GM18951 (cell line): ENCODE data around the gene SLC1A7.

Source experiments
- POLR2A ChIP-seq: IDR thresholded peaks from 4 replicates; pipeline ENCODE4 v1.6.1; 2011; ENCODE audit warnings: mild to moderate bottlenecking; ENCODE audit not compliant: insufficient read length, insufficient read depth; ENCODE audit errors: extremely low read depth
- in situ Hi-C: fragments of 300-500 bp; cut with MboI; formaldehyde crosslinking; loops from one replicate; pipeline ENCODE4 v1.12.0; 2022; ENCODE audit warnings: low sequenced_read_pairs, mixed read lengths, inconsistent platforms; ENCODE audit not compliant: unreplicated experiment

The SLC1A7 gene

GRCh38 chr1:53134042-53134485 lies 8.4 kb downstream of the SLC1A7 start:
- in situ Hi-C loops: no loop called here
- TF ChIP-seq POLR2A: no peak

DNA sequence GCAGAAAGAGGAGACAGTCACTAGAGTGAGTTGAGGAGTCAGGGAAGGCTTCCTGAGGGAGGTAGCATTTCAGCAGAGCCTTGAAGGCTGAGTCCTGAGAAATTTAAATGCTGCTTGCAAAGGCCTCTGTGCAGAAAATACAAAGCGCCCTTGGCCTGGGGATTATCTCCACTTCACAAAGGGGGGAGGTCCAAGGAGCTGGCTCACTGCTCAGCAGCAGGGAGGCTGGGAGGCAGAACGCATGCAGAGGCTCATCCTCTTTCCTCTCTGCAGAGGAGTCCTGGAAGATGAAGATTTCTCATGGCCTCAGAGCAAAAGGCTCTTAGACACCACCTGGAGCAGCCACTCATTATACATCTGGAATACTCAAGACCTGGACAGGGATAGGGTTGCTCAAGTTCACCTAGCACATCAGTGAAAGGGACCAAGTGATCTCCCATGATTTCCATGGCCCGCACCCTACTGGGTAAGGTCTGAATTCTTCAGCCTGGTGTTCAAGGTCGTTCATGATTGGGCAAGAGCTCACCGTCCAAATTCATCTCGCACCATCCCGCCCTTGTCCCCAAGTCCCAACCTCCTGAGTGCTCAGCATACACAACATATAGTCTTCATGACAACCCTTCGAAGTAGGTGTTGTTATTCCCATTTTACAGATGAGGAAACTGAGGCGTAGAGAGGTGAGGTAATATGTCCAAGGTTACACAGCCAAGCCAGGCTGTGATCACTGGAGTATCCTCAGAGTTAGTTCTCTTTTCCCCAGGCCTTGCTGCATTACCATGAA lies 9.0 kb downstream of the SLC1A7 start:
- in situ Hi-C loops: no loop called here
- no peak for TF ChIP-seq POLR2A

DNA sequence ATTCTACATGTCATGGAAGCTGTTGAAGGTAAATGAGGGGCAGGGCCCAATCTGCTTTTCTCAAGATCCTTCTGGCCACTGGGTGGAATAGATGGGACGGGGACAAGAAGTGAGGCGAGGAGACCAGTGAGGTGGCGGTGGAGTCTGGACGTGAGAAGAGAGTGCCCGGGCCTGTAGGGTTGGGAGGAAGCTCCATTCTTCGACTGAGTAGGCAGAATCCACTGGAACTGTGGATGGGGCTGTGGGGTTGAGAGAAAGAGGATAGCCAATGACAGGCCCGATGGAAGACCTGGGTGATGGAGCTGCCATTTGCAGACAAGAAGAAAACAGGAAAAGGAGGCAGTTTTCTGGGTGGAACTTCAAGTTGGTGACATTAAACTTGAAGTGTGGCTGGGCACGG lies 10.3 kb downstream of the SLC1A7 start:
- TF ChIP-seq POLR2A: no peak
- in situ Hi-C loops: no loop called here

- no peak for TF ChIP-seq POLR2A
- in situ Hi-C loops: no loop called here
Measured at GRCh38 chr1:53131590-53131938, 10.9 kb downstream of the SLC1A7 start.

DNA sequence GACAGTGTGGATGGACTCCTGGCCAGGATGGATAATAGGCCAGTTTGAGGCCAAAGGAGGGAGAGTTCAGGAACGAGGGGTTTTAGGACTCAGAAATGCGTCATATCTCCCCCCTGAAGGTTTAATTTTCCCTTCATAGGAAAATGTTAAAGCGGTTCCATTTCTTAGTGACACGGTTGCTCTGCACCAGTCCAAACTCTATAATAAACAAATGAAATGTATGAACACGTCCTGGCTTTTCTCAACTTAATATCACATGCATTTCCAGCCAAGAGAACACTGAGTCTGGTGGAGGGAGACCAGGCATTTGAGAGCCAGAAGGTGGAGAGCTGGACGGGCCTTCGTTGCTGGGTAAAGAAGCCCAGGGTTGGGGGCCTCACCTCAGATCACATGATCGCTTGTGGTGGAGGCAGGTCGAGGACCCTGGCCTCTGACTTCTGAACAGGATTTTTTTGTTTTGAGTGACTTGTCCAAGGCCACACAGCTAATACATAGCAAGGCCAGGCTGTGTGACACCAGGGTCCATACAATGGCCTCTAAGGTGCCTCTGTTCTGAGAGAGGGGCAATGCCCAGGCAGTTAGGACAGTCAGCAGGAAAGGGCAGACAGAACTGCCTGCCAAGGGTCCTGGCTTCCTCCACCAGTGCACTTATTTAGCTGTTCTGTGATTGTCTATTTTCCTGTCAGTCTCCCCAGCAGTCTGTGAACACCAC lies 11.4 kb downstream of the SLC1A7 start:
- in situ Hi-C loops: no loop called here
- no peak for TF ChIP-seq POLR2A

- in situ Hi-C loops: no loop called here
- no peak for TF ChIP-seq POLR2A
Measured at GRCh38 chr1:53130598-53130877, 11.9 kb downstream of the SLC1A7 start.

DNA sequence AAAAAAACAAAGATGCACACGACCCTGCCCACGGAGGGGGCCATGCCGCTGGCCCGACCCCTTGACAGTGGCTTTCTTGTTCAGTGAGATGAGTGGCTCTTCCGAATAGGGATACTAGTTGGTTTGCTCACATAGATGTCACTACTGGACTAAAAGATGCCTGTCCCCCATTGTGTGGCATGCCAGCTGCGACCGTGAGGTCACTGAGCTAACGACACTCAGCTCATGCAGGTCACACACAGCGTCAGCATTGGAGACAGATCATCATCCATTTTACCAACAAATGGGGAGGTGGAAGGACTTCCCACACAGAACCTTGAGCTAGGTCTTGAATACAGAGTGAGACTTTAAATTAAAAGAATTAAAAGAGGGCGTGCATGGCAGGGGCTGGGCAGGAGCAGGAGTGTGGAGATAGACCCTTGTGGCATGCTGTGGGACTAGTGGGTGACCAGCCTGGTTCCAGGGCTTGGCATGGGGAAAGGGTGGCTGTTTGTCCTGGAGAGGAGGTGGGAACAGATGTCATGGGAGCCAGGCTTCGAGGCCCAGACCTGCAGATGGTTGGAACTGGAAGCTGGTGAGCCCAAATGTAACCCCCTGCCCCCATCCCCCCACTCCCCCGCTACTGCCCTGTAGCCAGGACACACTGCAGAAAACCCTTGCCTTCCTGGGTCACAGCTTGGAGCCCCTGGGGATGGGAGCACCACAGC lies 12.4 kb downstream of the SLC1A7 start:
- in situ Hi-C loops: no loop called here
- no peak for TF ChIP-seq POLR2A

GRCh38 chr1:53128401-53128800 lies 14.0 kb downstream of the SLC1A7 start:
- in situ Hi-C loops: no loop called here
- no peak for TF ChIP-seq POLR2A

GRCh38 chr1:53127546-53127945 lies 14.9 kb downstream of the SLC1A7 start:
- TF ChIP-seq POLR2A: no peak
- in situ Hi-C loops: no loop called here

DNA sequence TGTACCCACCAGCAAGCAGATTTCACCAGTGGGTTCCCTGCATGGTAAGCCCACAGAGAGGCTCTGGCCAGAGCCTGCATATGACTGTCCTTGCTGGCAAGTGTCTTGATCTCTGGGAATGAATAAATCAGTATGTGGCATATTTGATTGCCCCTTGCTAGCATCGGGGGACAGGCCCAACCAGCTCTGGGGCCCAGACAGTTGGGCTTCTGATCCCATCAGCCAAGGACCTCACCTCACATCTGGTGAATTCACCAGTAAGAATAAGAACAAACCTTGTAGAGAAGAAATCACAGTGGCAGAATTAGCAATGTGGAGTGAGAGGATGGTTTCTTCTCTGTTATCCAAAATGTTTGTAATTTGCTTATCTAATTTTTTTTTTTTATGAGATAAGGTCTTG lies 15.9 kb downstream of the SLC1A7 start:
- no peak for TF ChIP-seq POLR2A
- in situ Hi-C loops: no loop called here

DNA sequence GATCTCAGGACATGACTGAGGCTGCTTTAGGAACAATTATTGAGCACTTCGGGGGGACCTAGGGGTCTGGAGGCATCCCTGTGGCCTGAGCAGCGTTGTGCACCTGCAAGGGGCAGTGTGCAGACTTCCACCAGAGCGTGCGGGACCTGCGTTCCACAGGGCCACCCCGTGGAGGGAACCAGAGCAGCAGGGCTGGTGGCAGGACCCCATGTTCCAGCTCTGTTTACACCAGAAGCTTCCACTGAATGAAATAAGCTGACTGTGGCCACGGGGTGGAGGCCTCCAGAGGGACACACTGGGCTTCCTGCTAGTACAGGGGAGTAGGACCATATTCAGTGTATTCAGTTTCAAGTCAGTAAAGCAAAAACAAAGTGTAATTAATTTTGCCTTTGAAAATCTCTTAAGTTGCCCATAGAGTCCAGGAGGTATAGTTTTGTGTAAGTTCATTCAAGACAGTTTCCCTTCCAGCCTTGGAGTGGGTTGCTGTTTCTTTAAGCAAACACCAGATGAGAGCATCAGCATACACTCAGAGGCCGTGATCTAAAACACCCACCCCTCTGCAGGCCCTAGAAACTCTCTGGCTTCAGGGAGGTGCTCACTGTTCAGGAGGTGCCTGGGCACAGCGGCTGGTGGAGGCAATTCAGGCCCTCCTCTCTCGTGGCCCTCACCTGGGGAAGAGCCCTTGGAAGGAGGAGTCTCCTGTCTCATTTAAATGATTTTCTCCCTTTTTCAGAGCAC lies 16.6 kb downstream of the SLC1A7 start:
- TF ChIP-seq POLR2A: no peak
- in situ Hi-C loops: no loop called here

- TF ChIP-seq POLR2A: no peak
- in situ Hi-C loops: no loop called here
Measured at GRCh38 chr1:53125122-53125521, 17.3 kb downstream of the SLC1A7 start.

DNA sequence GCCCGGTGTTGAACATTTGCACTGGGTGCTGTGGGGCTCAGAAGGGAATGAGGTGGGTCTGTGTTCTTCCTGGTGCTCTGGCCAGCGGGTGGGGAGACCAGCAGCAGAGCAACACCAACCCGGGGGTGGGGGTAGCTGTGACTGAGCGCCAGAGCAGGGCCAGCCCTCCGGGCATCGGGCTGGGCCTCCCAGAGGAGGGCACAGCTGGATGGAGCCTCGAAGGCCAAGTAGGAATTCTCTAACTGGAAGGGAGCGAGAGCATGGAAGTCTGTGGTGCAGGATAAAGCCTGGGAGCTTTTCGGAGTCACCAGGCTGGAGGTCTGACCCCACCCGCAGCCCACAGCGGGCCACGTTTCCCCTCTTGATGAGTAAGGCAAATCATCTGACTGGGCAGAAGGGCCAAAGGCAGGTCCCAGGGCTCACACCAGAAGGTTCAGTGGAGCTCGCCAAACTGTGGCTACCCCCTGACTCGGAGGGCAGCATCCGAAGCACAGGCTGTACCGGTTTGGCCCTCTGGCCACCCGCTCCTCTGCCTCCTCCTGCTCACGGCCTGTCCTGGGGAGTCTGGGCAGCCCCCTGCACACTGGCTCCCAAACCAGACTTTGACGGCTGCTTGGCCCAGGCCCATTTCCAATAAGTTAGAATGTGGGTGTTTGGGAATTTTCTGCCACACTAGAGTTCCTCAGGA lies 18.8 kb downstream of the SLC1A7 start:
- in situ Hi-C loops: no loop called here

More for the DNA sequence above, 18.8 kb downstream of the SLC1A7 start:
- no peak for TF ChIP-seq POLR2A
